Subcutaneous adipose tissue (tissue), 4 donors: ENCODE measurements around the gene EPS8. TPM values are rescaled to one million over a fixed set of nuclear protein-coding genes. Genes with fewer than 3 reads are reported as not detected.

Experiments
- CTCF ChIP-seq: fragments of 450-650 bp; IDR thresholded peaks from one replicate; pipeline ENCODE4 v1.5.1; 2016; ENCODE audit warnings: low read depth, mild to moderate bottlenecking, control low read depth, antibody characterized with exemption, moderate library complexity
- total RNA-seq, 4 donors: library from RNA; depleted of rRNA; stranded (reverse); fragments of >200 nt; gene quantifications; one replicate each; pipeline ENCODE4 v1.1.0, GENCODE V29; 2016

The EPS8 gene
- total RNA-seq, 4 donors from 2014 or later: 254 to 462 (median 288) TPM

- TF ChIP-seq CTCF: no peak
Observed at GRCh38 chr12:15782667-15783066, 6.5 kb downstream of the EPS8 start.

- no peak for TF ChIP-seq CTCF
Observed at GRCh38 chr12:15779925-15780324, 9.3 kb downstream of the EPS8 start.

- TF ChIP-seq CTCF: no peak
Observed at GRCh38 chr12:15778126-15778525, 11.1 kb downstream of the EPS8 start.

- no peak for TF ChIP-seq CTCF
Observed at GRCh38 chr12:15777355-15778012, 11.7 kb downstream of the EPS8 start.

- no peak for TF ChIP-seq CTCF
Observed at GRCh38 chr12:15776532-15776931, 12.7 kb downstream of the EPS8 start.

GRCh38 chr12:15774819-15775218 is 14.4 kb downstream of the EPS8 start:
- no peak for TF ChIP-seq CTCF

GRCh38 chr12:15772405-15773018 is 16.7 kb downstream of the EPS8 start:
- TF ChIP-seq CTCF: no peak
